Smooth muscle cell of the brain vasculature (primary cell): ENCODE measurements around the gene UVRAG.

ENCODE experiments used
- DNase-seq: peaks from one replicate; pipeline ENCODE4 v3.0.0-alpha.2; 2012; ENCODE audit warnings: low read depth, low spot score

UVRAG gene

DNA sequence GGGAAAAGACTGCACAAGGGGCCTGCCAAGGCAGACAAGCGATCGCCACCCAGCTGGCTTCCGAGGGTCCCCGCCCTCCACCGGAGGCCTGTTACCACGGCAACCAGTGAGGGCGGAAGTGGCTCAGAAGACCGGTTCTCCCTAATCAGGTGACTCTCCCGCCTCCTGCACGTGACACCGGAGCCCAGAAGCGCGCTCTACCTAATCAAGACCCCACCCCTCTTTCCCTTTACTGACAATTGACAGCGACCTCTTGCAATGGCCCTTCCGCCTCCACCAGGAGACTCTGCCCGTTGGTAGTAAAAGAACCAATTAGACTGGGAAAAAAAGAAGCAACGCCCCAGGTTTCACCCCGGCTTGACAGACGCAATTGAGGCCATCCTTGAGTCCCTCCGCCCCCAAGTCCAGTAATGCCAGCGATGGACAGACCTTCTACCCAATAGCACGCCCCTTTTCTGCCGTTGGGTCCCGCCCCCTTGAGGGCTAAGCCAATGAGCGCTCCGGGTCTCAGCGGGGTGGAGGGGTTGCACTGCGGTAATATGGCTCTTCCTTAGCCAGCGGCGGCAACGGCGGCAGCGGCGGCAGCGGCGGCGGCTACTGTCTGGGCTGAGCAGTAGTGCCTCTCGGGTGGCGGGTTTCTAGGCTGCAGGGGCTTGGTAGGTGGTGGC is at the start of gene UVRAG:
TSS of gene UVRAG (plus strand) at position 534 of the 668 bp plus-strand sequence. CDS start 198 bp downstream, outside the sequence.
- peak; percentile 98 for DNase-seq

DNA sequence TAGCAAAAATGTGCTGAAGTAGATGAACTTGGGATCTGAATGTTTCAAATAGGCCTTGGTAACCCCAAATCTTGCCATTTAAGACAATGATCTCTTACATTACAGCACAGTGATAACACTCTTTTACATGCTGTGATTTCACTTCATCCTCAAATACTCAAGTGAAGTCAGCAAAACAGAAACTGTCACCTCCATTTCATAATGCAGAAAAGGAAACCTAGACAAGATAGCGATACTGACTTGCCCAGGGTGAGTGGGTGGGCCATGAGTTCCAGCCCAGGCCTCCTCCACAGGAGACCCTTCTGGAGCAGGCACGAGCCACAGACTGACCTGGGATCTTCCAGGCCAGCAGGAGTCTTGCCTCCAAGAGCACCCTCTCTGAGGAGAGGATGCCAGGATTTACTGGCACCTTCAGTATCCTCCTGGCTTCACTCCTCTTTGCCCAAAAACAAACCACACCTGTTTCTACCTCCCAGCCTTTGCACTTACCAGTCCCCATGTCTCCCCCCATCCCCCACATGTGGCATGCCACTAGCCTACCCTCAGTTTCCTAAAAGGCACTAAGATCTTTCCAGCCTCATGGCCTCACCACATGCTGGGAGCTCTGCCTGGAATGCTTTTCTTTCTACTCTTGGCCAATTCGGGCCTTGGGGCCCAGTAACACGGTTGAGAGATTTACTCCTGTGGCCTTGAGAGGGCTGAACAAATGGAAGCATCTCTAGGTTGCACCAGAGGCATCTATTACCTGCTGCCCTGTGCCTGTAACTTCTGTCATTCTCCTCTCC is 48.4 kb upstream of the UVRAG start:
- no peak for DNase-seq

DNA sequence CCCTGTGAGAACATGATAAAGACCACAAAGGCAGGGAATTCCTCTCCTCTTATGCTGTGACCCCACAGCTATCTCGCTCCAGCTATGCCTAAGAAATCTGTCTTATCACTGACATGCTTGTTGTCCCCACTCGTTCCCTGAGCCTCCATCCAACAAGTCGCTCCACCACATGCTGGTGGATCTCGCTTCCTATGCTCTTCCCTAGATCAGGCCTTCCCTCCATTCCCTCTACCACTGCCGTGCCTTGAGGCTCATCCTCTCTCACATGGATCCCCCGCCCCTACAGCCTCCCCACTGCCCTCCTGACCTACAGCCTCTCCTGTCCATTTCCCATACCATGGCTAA is 47.8 kb upstream of the UVRAG start:
- DNase-seq, result no peak

DNA sequence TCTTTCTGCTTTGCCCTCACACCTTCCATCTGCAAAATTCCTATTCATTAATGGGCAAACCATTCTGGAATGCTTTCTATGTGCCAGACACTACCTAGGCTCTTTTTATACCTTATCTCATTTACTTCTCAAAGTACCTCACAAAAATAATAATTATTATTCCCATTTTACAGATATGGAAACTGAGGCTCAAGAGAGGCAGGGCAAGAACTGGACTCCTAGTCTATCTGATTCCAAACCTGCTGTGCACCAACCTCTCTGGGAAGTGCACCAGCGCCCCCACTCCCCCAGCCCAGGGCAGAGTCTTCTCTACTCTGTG is 47.3 kb upstream of the UVRAG start:
- DNase-seq, result no peak

DNA sequence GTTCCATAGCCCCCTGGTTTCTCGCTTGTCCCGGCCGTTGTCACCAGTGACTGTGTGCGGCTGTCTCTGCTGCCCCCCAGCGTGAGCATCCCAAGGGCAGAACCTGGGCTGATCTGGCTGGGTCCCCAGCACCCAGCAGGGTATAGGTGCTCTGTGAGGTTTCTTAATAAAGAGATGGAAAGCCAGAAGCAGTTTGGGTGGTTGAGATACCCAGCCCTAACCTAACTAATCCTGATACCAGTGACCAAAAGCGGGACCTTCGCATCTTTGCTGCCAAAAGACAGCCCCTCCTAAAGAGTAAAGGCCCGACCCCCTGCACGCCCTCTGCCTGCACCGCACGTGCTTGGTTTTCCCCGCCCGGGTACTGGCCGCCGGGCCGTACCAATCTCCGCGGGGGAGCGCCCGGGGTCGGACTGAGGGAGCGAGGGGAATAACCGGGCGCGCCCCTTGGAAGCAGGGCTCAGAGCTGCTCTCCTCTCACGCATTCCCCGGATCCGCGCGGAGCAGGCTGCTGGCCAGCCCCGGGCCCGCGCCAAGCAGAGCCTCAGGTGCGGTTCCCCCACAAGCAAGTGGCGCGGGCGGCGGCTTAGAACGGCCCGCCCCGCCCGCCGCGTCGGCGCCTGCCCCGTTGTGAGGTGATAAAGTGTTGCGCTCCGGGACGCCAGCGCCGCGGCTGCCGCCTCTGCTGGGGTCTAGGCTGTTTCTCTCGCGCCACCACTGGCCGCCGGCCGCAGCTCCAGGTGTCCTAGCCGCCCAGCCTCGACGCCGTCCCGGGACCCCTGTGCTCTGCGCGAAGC is 46.7 kb upstream of the UVRAG start, which contains the start of gene DGAT2:
TSS of gene DGAT2 (plus strand) at position 667 of the 797 bp plus-strand sequence. CDS start 214 bp downstream, outside the sequence.
- DNase-seq, result no peak

GRCh38 chr11:75768909-75769771 is 45.9 kb upstream of the UVRAG start:
- DNase-seq, result no peak

GRCh38 chr11:75770102-75770501 is 44.9 kb upstream of the UVRAG start:
- no peak for DNase-seq

GRCh38 chr11:75771646-75772410 is 43.2 kb upstream of the UVRAG start:
- no peak for DNase-seq

DNA sequence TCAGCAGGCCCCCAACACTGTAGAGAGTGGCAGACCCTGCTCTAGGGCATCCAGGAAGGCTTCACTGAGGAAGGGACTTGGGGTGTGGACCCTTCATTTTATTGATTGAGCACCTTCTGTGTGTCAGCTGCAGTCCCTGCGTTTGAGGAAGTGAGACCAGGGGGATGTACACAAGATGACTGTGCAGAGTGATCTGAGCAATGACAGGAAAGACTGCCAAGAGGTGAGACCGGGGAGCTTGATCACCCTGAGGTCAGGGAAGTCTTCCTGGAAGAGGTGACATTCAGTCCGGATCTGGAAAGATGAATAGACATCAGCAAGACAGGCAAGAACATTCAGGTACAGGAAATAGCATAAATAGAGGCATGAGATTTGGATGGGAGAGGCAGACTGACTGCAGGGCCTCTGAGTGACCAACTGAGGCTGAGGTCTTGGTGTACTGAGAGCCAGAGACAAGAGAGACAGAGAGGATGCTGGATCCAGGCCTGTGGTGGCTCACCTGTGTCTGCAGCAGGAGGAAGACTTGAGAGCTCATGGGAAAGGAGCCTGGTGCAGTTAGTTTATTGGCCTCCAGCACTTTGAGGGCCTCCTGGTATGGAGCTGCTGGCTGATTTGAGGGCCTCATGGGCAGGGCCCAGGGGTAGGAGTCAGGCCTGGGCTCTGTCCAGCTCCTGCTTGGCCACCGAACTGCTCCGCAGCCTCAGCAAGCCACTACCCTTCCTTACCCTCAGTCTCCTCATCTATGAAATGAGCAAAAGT is 41.2 kb upstream of the UVRAG start:
- DNase-seq, result no peak

GRCh38 chr11:75775056-75775455 is 40.0 kb upstream of the UVRAG start:
- DNase-seq, result no peak

- DNase-seq, result no peak
These were observed 38.5 kb upstream of the UVRAG start for GRCh38 chr11:75776546-75776945.

DNA sequence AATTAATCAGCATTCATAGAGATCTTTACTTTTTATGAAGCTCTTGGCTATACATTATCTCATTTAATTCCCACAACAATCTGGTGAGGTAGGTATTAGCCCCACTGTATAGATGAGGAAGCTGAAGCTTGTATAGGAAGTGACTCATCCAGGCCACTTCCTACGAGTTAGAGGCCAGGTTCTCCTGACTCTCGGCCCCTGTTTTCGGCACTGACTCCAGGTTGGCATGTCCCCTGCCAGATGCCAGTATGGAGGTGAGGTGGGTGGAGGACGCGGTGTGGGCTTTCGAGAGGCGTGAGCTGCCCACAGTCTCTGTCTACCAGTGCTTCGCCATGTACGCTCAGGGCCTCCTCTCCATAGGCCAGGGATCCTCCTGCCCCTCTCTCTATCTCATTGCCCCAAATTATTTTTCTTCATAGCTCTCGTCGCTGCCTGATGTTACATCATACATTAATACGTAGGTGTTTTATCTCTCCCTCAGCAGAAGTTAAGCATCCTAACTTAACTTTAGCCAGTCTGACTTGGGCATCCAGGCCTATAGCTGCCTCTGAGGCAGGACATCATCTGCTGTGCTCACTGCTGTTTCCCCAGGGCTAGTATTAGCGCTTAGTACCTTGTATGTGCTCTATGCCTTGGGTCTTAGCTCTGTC is 37.4 kb upstream of the UVRAG start:
- DNase-seq, result no peak

- DNase-seq, result no peak
These were observed 36.0 kb upstream of the UVRAG start for GRCh38 chr11:75778962-75779361.

DNA sequence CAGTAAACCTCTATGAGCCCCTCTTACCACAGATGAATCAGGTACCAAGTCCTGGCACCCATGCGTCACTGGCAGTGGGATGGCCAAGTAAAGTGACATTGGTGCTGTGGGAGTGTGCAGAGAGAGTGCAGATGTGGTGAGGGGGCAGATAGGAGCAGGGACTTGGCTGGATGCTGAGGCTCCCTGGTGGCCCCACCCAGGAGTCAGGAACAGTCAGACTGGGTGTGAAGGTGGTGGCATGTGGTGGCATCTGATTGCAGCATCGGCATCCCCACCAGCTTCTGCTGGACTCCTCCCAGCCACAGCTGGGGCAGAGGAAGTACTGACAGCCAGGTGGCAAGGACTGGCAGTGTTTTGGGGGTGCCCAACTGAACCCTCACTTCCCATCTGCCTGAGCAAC is 35.0 kb upstream of the UVRAG start:
- DNase-seq, result no peak

DNA sequence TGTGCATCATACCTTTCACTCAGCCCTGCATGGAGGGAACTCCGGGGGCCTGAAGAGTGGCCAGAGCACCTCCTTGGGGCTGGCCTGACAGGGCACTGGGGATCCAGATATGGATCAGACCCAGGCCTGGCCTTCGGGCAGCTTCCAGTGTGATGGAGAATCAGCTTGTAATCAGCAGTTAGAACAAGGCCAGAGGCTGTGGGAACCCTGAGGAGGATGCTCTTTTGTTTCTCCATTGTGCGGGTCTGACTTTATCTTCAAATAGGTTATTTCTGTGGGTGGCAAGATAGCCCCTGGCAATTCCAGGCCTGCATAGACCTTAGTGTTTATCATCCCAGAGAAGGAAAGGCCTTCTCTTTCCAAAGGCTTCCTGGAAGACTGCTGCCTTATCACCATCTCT is 34.1 kb upstream of the UVRAG start:
- DNase-seq, result no peak

DNA sequence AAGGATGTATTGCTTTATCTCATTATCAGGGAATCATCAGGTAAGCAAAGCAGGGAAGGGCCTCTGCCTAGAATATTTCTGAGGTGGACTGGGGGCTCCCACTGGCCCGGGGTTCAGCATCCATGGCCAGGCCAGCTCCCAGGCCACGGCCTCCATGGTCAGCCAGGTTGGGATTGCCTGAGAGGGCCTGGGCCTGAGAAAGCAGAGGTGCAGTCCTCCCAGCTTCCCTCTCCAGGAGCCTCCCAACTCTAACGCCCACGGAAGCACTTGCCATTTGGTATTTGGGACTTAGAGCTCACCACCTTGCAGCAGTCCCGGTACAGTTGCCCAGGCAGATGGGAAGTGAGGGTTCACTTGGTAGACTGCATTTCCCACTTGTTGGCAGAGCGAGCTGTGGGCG is 33.7 kb upstream of the UVRAG start:
- DNase-seq, result no peak

DNA sequence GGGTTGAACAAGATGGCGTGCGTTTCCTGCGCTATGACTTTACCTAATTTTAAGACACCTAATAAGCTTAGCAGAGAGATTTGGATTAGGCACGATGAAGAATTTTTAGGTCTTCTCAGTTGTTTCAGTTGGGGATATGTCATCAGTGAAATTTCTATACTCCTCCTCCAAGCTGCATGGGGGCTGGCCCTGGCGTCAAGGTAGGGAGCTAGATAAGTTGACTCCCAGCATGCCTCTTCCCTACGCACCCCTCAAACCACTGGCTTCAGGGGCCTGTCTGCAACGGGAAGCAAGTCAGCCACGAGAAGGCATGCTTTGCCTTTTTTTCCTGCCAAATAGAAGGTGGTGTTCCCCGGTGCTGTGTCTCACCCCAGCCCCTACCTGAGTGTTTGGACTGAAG is 33.2 kb upstream of the UVRAG start:
- DNase-seq, result no peak

- no peak for DNase-seq
These were observed 32.3 kb upstream of the UVRAG start for GRCh38 chr11:75782540-75783263.
